Keratinocyte (primary cell): ENCODE data around the gene NBEAL2. TPM values are rescaled to one million over a fixed set of nuclear protein-coding genes. Genes with fewer than 3 reads are reported as not detected.

Experiments
- DNase-seq: peaks from one replicate; pipeline ENCODE4 v3.0.0-alpha.2; 2011; ENCODE audit warnings: low read depth, missing footprints, low spot score
- FAIRE-seq: peaks from 2 replicates; lab custom pipeline; 2011; peaks lifted over from hg19 to GRCh38; lab: Jason Lieb, UNC
- H2AFZ ChIP-seq: 2 replicates; pipeline ENCODE4 v1.6.0; 2012; ENCODE audit warnings: low read length, control low read depth, inconsistent platforms; ENCODE audit not compliant: control insufficient read depth
- H3K27ac ChIP-seq: 2 replicates; pipeline ENCODE4 v1.5.1; 2011; ENCODE audit warnings: low read length; ENCODE audit not compliant: control insufficient read depth, insufficient read depth
- H3K27me3 ChIP-seq: 3 replicates; pipeline ENCODE4 v1.6.0; 2011; ENCODE audit warnings: low read length; ENCODE audit not compliant: control insufficient read depth, insufficient read depth; ENCODE audit errors: extremely low read depth
- H3K36me3 ChIP-seq, 2 experiments: 2 replicates in 1 of 2; 3 replicates in 1 of 2; pipeline ENCODE4 v1.5.1; 2011; ENCODE audit warnings: low read length in 2 of 2, mild to moderate bottlenecking in 1 of 2; ENCODE audit not compliant: control insufficient read depth in 2 of 2, insufficient read depth in 2 of 2; ENCODE audit errors: extremely low read depth in 1 of 2
- H3K4me1 ChIP-seq: 3 replicates; pipeline ENCODE4 v1.5.1; 2011; ENCODE audit warnings: low read length; ENCODE audit not compliant: control insufficient read depth, insufficient read depth; ENCODE audit errors: extremely low read depth
- H3K4me2 ChIP-seq: 3 replicates; pipeline ENCODE4 v1.6.0; 2011; ENCODE audit warnings: low read depth, low read length; ENCODE audit not compliant: control insufficient read depth, insufficient read depth; ENCODE audit errors: extremely low read depth
- H3K4me3 ChIP-seq, 3 experiments: fragments of 200-600 bp in 1 of 3; sonication (generic) in 1 of 3; 2 replicates in 2 of 3; 3 replicates in 1 of 3; pipeline ENCODE4 v1.5.1; 2011 to 2016; ENCODE audit warnings: low read length in 3 of 3, mild to moderate bottlenecking in 3 of 3, control low read depth in 2 of 3, inconsistent platforms in 1 of 3, low read depth in 1 of 3, mixed read lengths in 1 of 3, mixed run types in 1 of 3, moderate library complexity in 1 of 3; ENCODE audit not compliant: control insufficient read depth in 2 of 3, insufficient read depth in 2 of 3; ENCODE audit errors: extremely low read depth in 1 of 3
- H3K79me2 ChIP-seq: 2 replicates; pipeline ENCODE4 v1.6.0; 2012; ENCODE audit warnings: low read length; ENCODE audit not compliant: control insufficient read depth, insufficient read depth
- H3K9ac ChIP-seq: 3 replicates; pipeline ENCODE4 v1.6.0; 2011; ENCODE audit warnings: low read length; ENCODE audit not compliant: control insufficient read depth, insufficient read depth; ENCODE audit errors: extremely low read depth
- H3K9me1 ChIP-seq: 3 replicates; pipeline ENCODE4 v1.6.0; 2011; ENCODE audit warnings: low read length; ENCODE audit not compliant: control insufficient read depth, insufficient read depth; ENCODE audit errors: extremely low read depth
- H3K9me3 ChIP-seq: 2 replicates; pipeline ENCODE4 v1.5.1; 2012; ENCODE audit warnings: low read depth, low read length; ENCODE audit not compliant: control insufficient read depth
- H4K20me1 ChIP-seq: 3 replicates; pipeline ENCODE4 v1.6.0; 2011; ENCODE audit warnings: low read length; ENCODE audit not compliant: control insufficient read depth, insufficient read depth; ENCODE audit errors: extremely low read depth
- CTCF ChIP-seq, 3 experiments: IDR thresholded peaks in 1 of 3; conservative IDR thresholded peaks in 1 of 3; optimal IDR thresholded peaks in 1 of 3; 2 replicates in 2 of 3; 3 replicates in 1 of 3; pipeline versions ENCODE3 to v1.5.1; 2011; ENCODE audit warnings: low read length in 3 of 3, mild to moderate bottlenecking in 3 of 3, moderate library complexity in 2 of 3, control low read depth in 1 of 3, inconsistent platforms in 1 of 3; ENCODE audit not compliant: insufficient read depth in 2 of 3; ENCODE audit errors: extremely low read depth in 1 of 3
- EZH2 ChIP-seq: IDR thresholded peaks from one replicate; pipeline ENCODE4 v1.6.1; 2012; ENCODE audit warnings: inconsistent platforms, mild to moderate bottlenecking, low read length, moderate library complexity
- dilution Hi-C: fragments of 300-500 bp; cut with MboI; formaldehyde crosslinking; loops from one replicate; pipeline ENCODE4 v1.7.0; 2020; ENCODE audit warnings: low sequenced_read_pairs; ENCODE audit not compliant: extremely low pct_ligation_motif_present
- polyA plus RNA-seq, 5 experiments: library from polyadenylated mRNA; depleted of rRNA in 3 of 5; stranded (reverse) in 3 of 5; stranded (forward) in 1 of 5; unstranded in 1 of 5; fragments of >200 nt; gene quantifications; 1 replicate in 1 of 5; 2 replicates in 3 of 5; 3 replicates in 1 of 5; pipeline versions ENCODE4 v1.2.1 to v1.2.3, GENCODE V29; 2011 to 2012; ENCODE audit warnings: missing spikeins in 2 of 5, low read depth in 1 of 5, low replicate concordance in 1 of 5

Gene NBEAL2
- polyA plus RNA-seq, 1 donor (not counting 4 experiments of a cell fraction or from before 2014, with no cell fraction given): 22.8 TPM

- peaks cover 17% of the 10 kb centered on the region for H4K20me1 ChIP-seq
- FAIRE-seq: peak; percentile 78
Measured at GRCh38 chr3:46946416-46946815, 33.0 kb upstream of the NBEAL2 start.

GRCh38 chr3:46946856-46947545 is 32.5 kb upstream of the NBEAL2 start:
- Histone ChIP-seq H3K9ac (peak overlapping the region; percentile 67), H3K27ac (peak overlapping the region; percentile 95), H3K9me1 (peaks cover 14% of the 10 kb centered on the region), H3K4me3 (no peak overlapping the region), H3K36me3 (peaks cover 0 to 10% of the 10 kb centered on the region in 2 experiments), H3K9me3 (no peaks in the 10 kb centered on the region), H3K27me3 (no peaks in the 10 kb centered on the region), H3K4me2 (peak overlapping the region; percentile 67), H4K20me1 (peaks cover 20% of the 10 kb centered on the region), H2AFZ (no peak overlapping the region), H3K79me2 (peaks cover 65% of the 10 kb centered on the region), H3K4me1 (peaks cover 79% of the 10 kb centered on the region)
- TF ChIP-seq EZH2: no peak
- TF ChIP-seq CTCF (optimal IDR thresholded peaks at IDR 0.05 in 1 of 3, IDR thresholded peaks at IDR 0.05 in 1 of 3, conservative IDR thresholded peaks at IDR 0.05 in 1 of 3; ENCODE audit: extremely low read depth in 1 of 3, insufficient read depth in 2 of 3, low read length in 3 of 3): no peak
- no peak for DNase-seq
- FAIRE-seq: peak; percentile 72
- dilution Hi-C loops: no loop called here

More at GRCh38 chr3:46946416-46946815, 33.0 kb upstream of the NBEAL2 start:
- TF ChIP-seq CTCF (optimal IDR thresholded peaks at IDR 0.05 in 1 of 3, IDR thresholded peaks at IDR 0.05 in 1 of 3, conservative IDR thresholded peaks at IDR 0.05 in 1 of 3; ENCODE audit: extremely low read depth in 1 of 3, insufficient read depth in 2 of 3, low read length in 3 of 3): no peak
- no peak for TF ChIP-seq EZH2
- H3K9me1 ChIP-seq: peaks cover 14% of the 10 kb centered on the region
- dilution Hi-C loops: no loop called here
- peaks cover 81% of the 10 kb centered on the region for H3K4me1 ChIP-seq
- H3K9me3 ChIP-seq: no peaks in the 10 kb centered on the region
- no peak overlapping the region for H2AFZ ChIP-seq
- H3K4me2 ChIP-seq: peak overlapping the region; percentile 67
- H3K36me3 ChIP-seq: peaks cover 0 to 10% of the 10 kb centered on the region in 2 experiments
- H3K79me2 ChIP-seq: peaks cover 68% of the 10 kb centered on the region
- DNase-seq: peak; percentile 94
- H3K9ac ChIP-seq: peak overlapping the region; percentile 67
- H3K27ac ChIP-seq: peak overlapping the region; percentile 95
- no peak overlapping the region for H3K4me3 ChIP-seq
- H3K27me3 ChIP-seq: no peaks in the 10 kb centered on the region
